ENCODE results near the gene YEATS4.
"Not testable (repeated sequence)": the region's sequence is repeated elsewhere in the genome, so short reads cannot be mapped to it uniquely, and the experiment has no call there.

YEATS4 gene

GRCh38 chr12:69359531-69360347 is at the start of gene YEATS4:
YEATS4 (plus strand) TSS chr12:69359743; CDS start chr12:69359973, 230 bp downstream.
- peak; percentile 90 for DNase-seq (ENCODE audit: low read depth)

GRCh38 chr12:69313209-69313608 is 46.3 kb upstream of the YEATS4 start:
- DNase-seq (ENCODE audit: low read depth): no peak

- DNase-seq (ENCODE audit: low read depth): not testable (repeated sequence)
These were observed 42.8 kb upstream of the YEATS4 start for GRCh38 chr12:69316784-69317183.

- DNase-seq (ENCODE audit: low read depth): not testable (repeated sequence)
These were observed 42.3 kb upstream of the YEATS4 start for GRCh38 chr12:69317233-69317632.

- DNase-seq (ENCODE audit: low read depth): no peak
These were observed 41.3 kb upstream of the YEATS4 start for GRCh38 chr12:69318225-69318624.

- no peak for DNase-seq (ENCODE audit: low read depth)
These were observed 38.2 kb upstream of the YEATS4 start for GRCh38 chr12:69321351-69321750.

GRCh38 chr12:69324797-69325466 is 34.6 kb upstream of the YEATS4 start:
- no peak for DNase-seq (ENCODE audit: low read depth)

GRCh38 chr12:69328426-69328825 is 31.1 kb upstream of the YEATS4 start:
- no peak for DNase-seq (ENCODE audit: low read depth)

- DNase-seq (ENCODE audit: low read depth): no peak
These were observed 29.7 kb upstream of the YEATS4 start for GRCh38 chr12:69329669-69330428.

- DNase-seq (ENCODE audit: low read depth): peak; percentile 14
These were observed 28.8 kb upstream of the YEATS4 start for GRCh38 chr12:69330475-69331473.

- DNase-seq (ENCODE audit: low read depth): no peak
These were observed 28.0 kb upstream of the YEATS4 start for GRCh38 chr12:69331519-69331908.

GRCh38 chr12:69331909-69332684 is 27.4 kb upstream of the YEATS4 start:
- DNase-seq (ENCODE audit: low read depth): no peak

- no peak for DNase-seq (ENCODE audit: low read depth)
These were observed 26.7 kb upstream of the YEATS4 start for GRCh38 chr12:69332815-69333358.

GRCh38 chr12:69334158-69334557 is 25.4 kb upstream of the YEATS4 start:
- no peak for DNase-seq (ENCODE audit: low read depth)

GRCh38 chr12:69337311-69338090 is 22.0 kb upstream of the YEATS4 start:
- DNase-seq (ENCODE audit: low read depth): no peak

GRCh38 chr12:69338120-69338859 is 21.3 kb upstream of the YEATS4 start:
- DNase-seq (ENCODE audit: low read depth): no peak

GRCh38 chr12:69338936-69339335 is 20.6 kb upstream of the YEATS4 start:
- DNase-seq (ENCODE audit: low read depth): no peak

GRCh38 chr12:69339999-69340398 is 19.5 kb upstream of the YEATS4 start:
- DNase-seq (ENCODE audit: low read depth): no peak

- DNase-seq (ENCODE audit: low read depth): peak; percentile 11
These were observed 18.2 kb upstream of the YEATS4 start for GRCh38 chr12:69341328-69341727.
